SKM-1 (cell line): ENCODE measurements around the gene EPS8L1.

Experiments used
- DNase-seq: peaks from one replicate; lab custom pipeline; 2025; ENCODE audit not compliant: unreplicated experiment; lab: John Stamatoyannopoulos, UW

The EPS8L1 gene

DNA sequence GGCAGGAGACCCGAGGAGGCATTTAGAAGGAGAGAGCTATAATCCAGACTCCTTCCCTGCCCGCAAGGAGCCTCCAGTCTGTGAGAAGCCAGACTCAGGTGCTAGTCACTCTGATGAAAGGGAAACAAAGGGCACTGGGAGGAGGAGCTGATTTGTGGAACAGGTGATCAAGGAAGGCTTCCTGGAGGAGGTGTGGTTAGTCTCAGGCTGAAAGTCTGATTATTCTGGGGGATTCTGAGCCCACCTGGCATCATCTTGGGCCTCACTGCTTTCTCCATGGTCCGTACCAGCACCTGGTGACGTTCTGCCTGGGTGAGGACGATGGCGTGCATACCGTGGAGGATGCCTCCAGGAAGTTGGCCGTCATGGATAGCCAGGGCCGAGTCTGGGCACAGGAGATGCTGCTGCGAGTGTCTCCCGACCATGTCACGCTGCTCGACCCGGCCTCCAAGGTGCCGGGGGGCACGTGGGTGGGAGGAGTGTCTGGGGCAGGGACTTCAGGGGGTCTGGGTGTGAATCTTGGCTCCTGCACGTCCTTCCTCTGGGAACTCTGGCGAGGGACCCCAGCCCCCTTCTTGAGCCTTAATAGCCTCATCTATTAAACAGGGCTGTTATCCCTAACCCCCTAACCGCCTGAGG is 3.9 kb downstream of the EPS8L1 start:
- no peak for DNase-seq

- no peak for DNase-seq
Measured at GRCh38 chr19:55080121-55080967, 4.7 kb downstream of the EPS8L1 start.

DNA sequence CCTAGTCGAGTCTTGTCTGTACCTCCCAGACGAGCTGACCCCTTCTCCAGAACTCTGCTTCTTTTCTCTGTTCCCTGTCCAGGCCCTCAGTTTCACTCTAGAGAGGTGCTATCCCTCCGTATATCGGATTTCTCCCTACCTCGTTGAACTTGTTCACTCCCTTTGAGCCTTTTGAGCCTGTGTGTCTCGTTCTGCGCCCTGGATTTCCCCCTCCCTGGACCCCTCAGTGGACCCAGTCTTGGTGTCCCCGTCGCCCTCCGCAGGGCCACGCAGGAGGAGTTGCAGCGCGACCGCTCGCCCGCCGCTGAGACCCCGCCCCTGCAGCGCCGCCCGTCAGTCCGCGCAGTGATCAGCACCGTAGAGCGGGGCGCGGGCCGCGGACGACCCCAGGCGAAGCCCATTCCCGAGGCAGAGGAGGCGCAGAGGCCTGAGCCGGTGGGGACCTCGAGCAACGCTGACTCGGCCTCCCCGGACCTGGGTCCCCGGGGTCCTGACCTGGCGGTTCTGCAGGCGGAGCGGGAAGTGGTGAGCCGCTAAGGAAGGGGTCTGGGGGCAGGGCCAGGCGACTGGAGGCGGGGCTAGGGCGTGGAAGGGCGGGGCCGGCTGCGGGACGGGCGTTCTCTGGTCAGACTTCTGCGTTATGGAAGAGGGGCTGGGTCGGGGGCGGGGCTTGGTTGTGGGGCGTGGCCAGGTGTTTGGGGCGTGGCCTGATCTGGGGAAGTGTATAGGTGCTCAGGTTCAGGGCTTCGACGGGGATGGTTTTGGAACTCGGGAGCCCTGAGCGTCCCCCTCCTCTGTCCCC is 5.5 kb downstream of the EPS8L1 start:
- DNase-seq: peak; percentile 36

DNA sequence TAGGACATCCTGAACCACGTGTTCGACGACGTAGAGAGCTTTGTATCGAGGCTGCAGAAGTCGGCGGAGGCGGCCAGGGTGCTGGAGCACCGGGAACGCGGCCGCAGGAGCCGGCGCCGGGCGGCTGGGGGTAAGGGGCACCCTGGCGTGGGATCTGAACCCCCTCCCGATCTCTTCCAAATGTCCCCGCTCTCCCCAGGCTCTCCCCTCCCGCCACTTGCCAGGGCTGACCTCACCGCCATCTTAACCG is 6.0 kb downstream of the EPS8L1 start:
- DNase-seq: no peak

DNA sequence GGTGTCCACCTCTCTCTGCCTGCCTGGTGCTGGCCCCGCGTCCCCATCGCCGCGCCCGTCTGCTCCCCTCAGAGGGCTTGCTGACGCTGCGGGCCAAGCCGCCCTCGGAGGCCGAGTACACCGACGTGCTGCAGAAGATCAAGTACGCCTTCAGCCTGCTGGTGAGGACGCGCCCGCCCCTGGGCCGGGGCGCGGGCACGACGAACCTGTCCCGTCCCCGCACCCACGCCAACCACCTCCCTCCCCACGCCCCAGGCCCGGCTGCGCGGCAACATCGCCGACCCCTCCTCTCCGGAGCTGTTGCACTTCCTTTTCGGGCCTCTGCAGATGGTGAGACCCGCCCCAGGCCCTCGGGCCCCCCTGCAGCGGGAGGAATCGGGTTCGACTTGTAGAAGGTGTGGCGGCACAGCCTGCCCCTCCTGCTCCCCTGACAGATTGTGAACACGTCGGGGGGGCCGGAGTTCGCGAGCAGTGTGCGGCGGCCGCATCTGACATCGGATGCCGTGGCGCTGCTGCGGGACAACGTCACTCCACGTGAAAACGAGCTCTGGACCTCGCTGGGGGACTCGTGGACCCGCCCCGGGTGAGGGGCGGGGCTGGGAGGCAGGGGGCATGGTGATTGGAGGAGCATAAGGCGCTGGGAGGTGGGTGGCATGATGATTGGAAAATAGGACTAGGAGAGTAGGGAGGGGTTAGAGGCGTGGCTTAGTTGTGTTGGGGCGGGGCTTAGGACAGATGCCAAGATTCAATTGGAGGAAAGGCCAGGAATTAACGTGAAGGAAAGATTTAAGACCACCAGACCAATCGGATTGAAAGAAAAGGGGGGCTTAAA is 6.6 kb downstream of the EPS8L1 start:
- peak; percentile 21 for DNase-seq

GRCh38 chr19:55083004-55083850 is 7.6 kb downstream of the EPS8L1 start:
- DNase-seq: no peak

DNA sequence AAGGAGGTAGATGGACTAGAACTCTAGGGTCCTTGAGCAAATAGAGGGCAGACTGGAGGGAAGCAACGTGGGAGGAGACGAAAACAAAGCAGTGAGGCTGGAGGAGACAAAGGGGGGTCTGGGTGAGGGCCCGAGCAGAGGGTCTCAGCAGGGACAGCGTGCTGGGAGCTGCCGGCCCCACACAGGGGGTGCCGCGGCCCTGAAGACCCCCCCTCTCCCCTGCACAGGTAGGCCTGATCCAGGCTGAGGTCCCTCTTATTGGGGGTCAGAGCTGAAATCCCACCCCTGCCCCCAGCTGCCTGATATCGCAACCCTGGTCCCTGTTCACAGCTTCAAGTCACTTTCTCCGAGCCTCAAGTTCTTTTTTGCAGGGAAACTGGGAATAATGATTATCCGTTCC is 8.7 kb downstream of the EPS8L1 start:
- no peak for DNase-seq

DNA sequence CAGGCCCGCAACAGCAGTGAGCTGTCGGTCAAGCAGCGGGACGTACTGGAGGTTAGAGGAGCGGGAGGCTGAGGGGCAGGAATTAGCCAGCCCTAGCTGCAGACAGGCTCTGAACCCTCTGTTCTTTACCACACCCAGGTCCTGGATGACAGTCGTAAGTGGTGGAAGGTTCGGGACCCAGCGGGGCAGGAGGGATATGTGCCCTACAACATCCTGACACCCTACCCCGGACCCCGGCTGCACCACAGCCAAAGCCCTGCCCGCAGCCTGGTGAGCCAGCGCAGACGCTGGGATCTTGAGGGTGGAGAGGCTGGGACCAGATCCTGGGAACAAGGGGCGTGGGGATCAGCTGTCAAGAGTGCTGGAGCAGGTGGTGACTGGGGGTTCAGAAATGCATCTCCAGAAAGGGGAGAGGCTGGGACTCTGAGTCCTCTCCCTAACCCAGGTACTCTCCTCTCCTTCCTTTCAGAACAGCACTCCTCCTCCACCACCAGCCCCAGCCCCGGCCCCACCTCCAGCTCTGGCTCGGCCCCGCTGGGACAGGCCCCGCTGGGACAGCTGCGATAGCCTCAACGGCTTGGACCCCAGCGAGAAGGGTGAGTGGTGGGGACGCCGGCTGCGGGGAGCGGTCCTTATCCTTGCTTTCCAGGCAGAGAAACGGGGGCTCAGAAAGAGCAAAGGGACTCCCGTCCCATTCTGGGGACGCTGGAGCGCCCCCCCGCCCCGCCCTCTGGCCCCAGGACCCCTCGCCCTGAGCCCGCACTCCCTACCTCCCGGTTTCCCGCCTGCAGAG is 10.4 kb downstream of the EPS8L1 start:
- no peak for DNase-seq

DNA sequence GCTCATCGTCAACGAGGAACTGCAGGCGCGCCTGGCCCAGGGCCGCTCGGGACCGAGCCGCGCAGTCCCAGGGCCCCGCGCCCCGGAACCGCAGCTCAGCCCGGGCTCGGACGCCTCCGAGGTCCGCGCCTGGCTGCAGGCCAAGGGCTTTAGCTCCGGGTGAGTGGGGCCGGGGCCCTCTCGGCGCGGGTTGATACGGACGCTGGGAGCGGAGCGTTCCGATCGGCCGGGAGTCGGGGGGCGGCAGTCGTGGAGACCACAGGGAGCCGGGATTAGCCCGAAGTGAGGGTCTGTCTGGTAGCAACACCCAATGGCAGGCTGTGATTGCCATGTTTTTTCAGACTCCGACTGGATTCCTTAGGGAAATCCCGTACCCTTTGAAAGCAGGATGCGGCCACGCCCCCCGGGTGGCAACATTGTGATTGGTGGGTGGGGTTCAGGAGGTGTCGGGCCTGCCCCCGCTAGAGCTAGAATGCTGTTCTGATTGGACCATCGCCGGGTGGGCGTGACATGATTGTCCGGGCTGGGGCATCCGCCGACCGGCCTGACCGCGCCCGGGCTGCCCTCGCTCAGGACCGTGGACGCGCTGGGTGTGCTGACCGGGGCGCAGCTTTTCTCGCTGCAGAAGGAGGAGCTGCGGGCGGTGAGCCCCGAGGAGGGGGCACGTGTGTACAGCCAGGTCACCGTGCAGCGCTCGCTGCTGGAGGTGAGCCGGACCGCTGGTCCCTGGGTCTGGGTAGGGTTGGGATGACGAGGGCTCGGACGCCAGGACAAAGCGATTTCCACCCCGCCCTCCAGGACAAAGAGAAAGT is 11.3 kb downstream of the EPS8L1 start:
- no peak for DNase-seq

DNA sequence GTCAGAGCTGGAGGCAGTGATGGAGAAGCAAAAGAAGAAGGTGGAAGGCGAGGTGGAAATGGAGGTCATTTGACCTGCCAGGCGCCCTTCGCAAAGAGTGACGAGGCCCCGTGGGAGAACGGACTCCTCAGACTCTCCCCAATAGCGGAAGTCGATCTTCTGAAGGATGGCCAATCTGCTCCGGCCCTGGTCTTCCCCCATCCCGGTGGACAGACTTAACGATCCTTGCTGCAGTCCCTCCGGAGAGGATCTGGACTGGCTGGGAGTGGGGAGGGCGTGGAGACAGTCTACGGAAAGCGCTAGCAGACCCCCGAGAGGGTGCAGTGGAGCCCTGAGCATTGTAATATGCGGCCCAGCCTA is 11.9 kb downstream of the EPS8L1 start:
- no peak for DNase-seq

DNA sequence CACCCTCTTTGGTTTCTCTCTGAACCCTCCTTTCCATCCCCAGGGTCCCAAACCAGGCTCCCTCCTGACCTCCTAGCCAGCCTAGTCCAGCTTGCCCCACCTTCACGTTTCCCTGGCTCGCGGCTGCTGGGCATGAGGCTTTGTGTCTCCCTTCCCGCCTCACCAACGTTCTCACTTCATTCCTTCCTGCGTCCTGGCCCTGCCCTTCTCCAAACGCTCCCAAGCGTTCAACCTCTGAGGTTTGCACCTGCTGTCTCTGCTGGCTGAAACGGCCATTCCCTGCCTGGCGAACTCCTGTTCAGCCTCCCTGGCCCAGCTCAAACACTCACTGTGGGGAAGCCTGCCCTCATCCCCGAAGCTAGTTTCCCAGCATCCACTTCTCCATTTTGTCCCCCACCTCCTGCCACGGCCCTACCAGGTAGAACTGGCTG is 12.4 kb downstream of the EPS8L1 start:
- DNase-seq: no peak

GRCh38 chr19:55088543-55089341 is 13.1 kb downstream of the EPS8L1 start:
- peak; percentile 2 for DNase-seq

DNA sequence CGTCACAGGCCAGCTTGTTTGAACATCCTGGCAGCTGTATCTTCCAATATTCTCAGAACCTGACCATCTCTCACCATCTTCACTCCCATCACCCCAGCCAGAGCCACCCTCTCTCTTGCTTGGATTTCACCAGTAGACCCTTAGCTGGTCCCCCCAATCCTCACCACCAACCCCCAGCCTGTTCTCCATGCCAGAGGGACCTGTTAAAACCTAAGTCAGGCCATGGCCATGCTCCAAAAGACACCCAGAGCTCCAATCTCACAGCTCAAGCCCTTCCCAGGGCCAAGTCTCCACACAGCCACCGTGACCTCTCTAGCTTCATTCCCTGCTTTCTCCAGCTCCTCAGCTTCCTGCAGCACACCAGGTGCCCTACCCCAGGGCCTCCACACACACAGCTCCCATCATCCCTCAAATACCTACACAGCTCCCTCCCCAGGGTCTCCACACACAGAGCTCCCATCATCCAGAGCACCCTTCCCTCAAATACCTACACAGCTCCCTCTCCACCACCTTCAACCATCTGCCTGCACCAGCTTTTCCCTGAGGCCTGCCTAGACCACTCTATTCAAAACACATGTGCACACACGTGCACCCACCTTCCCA is 13.8 kb downstream of the EPS8L1 start:
- no peak for DNase-seq

GRCh38 chr19:55090564-55090963 is 14.9 kb downstream of the EPS8L1 start:
- no peak for DNase-seq

- DNase-seq: no peak
Measured at GRCh38 chr19:55091126-55091910, 15.6 kb downstream of the EPS8L1 start.

DNA sequence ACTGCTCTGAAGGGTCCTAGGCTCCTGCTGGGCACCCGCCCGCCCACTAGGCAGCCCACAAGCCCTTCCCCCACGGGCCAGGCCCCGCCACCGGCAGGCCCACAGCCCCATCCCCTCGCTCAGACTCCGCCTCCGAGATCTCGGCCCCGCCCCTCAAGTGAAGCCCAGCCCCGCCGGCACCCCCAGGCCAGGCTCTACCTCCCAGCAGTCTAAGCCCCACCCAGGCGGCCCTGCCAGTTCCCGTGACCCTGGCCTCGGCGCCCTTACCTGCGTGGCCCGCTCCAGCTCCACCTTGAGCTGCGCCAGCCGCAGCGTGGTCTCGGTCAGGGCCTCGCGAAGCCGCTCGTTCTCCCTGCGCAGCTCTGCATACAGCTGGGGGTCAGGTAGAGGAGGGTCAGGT is 16.3 kb downstream of the EPS8L1 start:
- no peak for DNase-seq
